ENCODE results near the gene DBP.

The DBP gene

GRCh38 chr19:48618278-48618915 is 18.8 kb downstream of the DBP start:
- peak; percentile 18 for DNase-seq (ENCODE audit: low read depth)
- TF ChIP-seq, protein P1, sequence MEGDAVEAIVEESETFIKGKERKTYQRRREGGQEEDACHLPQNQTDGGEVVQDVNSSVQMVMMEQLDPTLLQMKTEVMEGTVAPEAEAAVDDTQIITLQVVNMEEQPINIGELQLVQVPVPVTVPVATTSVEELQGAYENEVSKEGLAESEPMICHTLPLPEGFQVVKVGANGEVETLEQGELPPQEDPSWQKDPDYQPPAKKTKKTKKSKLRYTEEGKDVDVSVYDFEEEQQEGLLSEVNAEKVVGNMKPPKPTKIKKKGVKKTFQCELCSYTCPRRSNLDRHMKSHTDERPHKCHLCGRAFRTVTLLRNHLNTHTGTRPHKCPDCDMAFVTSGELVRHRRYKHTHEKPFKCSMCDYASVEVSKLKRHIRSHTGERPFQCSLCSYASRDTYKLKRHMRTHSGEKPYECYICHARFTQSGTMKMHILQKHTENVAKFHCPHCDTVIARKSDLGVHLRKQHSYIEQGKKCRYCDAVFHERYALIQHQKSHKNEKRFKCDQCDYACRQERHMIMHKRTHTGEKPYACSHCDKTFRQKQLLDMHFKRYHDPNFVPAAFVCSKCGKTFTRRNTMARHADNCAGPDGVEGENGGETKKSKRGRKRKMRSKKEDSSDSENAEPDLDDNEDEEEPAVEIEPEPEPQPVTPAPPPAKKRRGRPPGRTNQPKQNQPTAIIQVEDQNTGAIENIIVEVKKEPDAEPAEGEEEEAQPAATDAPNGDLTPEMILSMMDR (IDR thresholded peaks at IDR 0.05; ENCODE audit: insufficient read depth, low read depth, low read length, missing control alignments) = no peak
- peak overlapping the region; percentile 87 for H3K4me3 ChIP-seq (ENCODE audit: low read depth, low read length)

DNA sequence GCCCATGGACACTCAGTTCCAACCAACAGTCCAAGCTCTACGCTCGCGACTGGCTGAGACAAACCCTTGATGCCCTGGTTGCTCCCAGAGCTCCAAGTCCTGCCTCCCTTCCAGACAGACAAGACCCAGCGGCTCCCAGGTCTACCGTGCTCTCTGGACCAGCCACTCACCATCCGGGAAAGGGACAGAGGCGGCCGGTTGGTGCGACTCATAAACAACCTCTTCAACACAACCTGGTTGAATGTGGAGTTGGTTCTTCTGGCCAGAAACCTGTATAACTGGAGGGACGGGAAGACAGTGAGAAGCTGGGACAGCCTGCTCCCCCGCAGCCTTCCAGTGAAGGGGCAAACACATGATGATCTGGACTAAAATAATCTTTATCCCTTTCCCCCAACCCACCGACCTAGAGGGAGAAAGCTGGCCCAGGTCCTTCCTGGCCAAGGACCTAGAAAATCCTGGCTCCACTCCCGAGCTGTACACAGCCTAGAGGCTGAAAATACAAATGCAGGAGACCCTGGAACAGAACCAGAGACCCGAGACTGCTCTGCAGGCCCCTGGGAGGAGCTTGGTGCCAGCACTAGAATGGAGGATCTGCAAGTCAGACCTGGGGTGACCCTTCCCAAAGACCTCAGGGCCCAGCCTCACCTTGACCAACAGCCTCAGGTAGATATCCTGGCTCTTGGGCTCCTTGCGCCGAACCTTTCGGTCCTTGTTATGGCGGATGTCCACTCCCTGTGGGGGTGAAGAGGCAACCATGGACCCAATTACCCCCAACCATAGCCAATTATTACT is 19.8 kb downstream of the DBP start:
- TF ChIP-seq, protein P1 (IDR thresholded peaks at IDR 0.05; ENCODE audit: insufficient read depth, low read depth, low read length, missing control alignments) = no peak
- no peak for DNase-seq (ENCODE audit: low read depth)
- H3K4me3 ChIP-seq (ENCODE audit: low read depth, low read length) = peak overlapping the region; percentile 87

GRCh38 chr19:48616491-48617056 is 20.6 kb downstream of the DBP start:
- H3K4me3 ChIP-seq (ENCODE audit: low read depth, low read length) = no peak overlapping the region; the same call in 1 of the 2 replicates

DNA sequence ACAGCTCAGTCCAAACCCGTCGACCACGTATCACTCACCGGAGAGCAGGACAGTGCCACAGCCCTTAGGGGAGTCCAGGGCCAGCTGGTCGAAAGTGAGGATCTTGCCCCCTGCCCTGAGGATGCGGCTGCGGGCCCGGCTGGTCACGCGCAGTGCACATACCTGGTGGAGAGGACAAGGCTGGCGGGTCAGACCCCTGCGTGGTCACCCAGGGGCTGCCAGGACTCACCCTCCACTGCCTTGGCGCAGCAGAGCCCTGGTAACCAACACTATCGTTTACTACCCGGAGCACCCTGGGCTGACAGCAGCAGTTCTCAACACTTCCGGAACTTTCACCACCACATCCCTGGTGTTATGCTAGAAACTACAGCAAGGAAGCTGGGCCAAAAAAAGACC is 21.1 kb downstream of the DBP start:
- no peak overlapping the region for H3K4me3 ChIP-seq (ENCODE audit: low read depth, low read length)
- no peak for DNase-seq (ENCODE audit: low read depth)
- TF ChIP-seq, protein P1 (IDR thresholded peaks at IDR 0.05; ENCODE audit: insufficient read depth, low read depth, low read length, missing control alignments) = no peak

More at GRCh38 chr19:48616491-48617056, 20.6 kb downstream of the DBP start:
- no peak for DNase-seq (ENCODE audit: low read depth)
- TF ChIP-seq, protein P1 (IDR thresholded peaks at IDR 0.05; ENCODE audit: insufficient read depth, low read depth, low read length, missing control alignments) = no peak

- no peak overlapping the region for H3K4me3 ChIP-seq (ENCODE audit: low read depth, low read length)
- TF ChIP-seq, protein P1 (IDR thresholded peaks at IDR 0.05; ENCODE audit: insufficient read depth, low read depth, low read length, missing control alignments) = no peak
- no peak for DNase-seq (ENCODE audit: low read depth)
Observed at GRCh38 chr19:48615231-48616040, 21.7 kb downstream of the DBP start.

GRCh38 chr19:48614436-48615230 is 22.5 kb downstream of the DBP start, which contains the start of gene FAM83E:
FAM83E (minus strand) TSS chr19:48615076; CDS start chr19:48613372, 1,704 bp downstream.
- peak; percentile 44 for DNase-seq (ENCODE audit: low read depth)
- H3K4me3 ChIP-seq (ENCODE audit: low read depth, low read length) = no peak within 1 kb of the TSS
- TF ChIP-seq, protein P1 (IDR thresholded peaks at IDR 0.05; ENCODE audit: insufficient read depth, low read depth, low read length, missing control alignments) = no peak

Data from GM12865 (cell line).